Nephron progenitor cell (in vitro differentiated cells): ENCODE data around the gene KRTAP8-1.

Experiments
- DNase-seq: peaks from one replicate; pipeline ENCODE4 v3.0.0; 2021
- H3K27ac Mint-ChIP-seq: 2 replicates; pipeline ENCODE4 v1.8.0; 2021; ENCODE audit warnings: mild to moderate bottlenecking, moderate library complexity, mixed read lengths
- H3K27me3 Mint-ChIP-seq: 2 replicates; pipeline ENCODE4 v1.8.0; 2021; ENCODE audit warnings: mild to moderate bottlenecking, low read depth, mixed read lengths; ENCODE audit not compliant: poor library complexity
- H3K36me3 Mint-ChIP-seq: 2 replicates; pipeline ENCODE4 v1.8.0; 2021; ENCODE audit warnings: low read depth, mixed read lengths
- H3K4me1 Mint-ChIP-seq: 2 replicates; pipeline ENCODE4 v1.8.0; 2021; ENCODE audit warnings: mixed read lengths
- H3K4me3 Mint-ChIP-seq: 2 replicates; pipeline ENCODE4 v1.8.0; 2021; ENCODE audit warnings: mild to moderate bottlenecking, moderate library complexity, mixed read lengths
- H3K9me3 Mint-ChIP-seq: 2 replicates; pipeline ENCODE4 v1.8.0; 2021; ENCODE audit warnings: mild to moderate bottlenecking, moderate library complexity, mixed read lengths
- TF ChIP-seq, protein P1 (sequence below): fragments of 200-600 bp; sonication (generic); IDR thresholded peaks from 2 replicates; pipeline ENCODE4 v1.5.0; 2021; ENCODE audit warnings: antibody characterized with exemption

The KRTAP8-1 gene, protein sequence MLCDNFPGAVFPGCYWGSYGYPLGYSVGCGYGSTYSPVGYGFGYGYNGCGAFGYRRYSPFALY

DNA sequence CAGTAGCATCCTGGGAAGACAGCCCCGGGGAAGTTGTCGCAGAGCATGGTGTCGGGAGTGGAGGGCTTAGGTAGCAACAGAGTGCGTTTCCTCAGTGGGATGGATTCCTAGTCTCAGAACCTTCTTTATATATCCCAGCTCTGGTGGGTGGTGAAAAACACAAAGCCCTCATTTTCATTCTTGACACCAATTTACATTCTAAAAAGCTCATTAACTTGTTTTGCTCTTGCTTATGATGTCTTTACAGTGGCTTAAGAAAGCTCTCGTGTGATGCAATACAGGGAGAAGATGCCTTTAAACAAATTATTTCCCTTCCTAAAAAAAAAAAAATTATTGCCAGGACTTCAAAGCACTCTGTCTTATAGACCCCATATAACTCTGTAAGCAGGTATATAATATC lies at the start of gene KRTAP8-1:
TSS of gene KRTAP8-1 (minus strand) at position 101 of the 400 bp plus-strand sequence. CDS start at position 47, 54 bp downstream.
- H3K4me3 Mint-ChIP-seq: no peak within 1 kb of the TSS

DNA sequence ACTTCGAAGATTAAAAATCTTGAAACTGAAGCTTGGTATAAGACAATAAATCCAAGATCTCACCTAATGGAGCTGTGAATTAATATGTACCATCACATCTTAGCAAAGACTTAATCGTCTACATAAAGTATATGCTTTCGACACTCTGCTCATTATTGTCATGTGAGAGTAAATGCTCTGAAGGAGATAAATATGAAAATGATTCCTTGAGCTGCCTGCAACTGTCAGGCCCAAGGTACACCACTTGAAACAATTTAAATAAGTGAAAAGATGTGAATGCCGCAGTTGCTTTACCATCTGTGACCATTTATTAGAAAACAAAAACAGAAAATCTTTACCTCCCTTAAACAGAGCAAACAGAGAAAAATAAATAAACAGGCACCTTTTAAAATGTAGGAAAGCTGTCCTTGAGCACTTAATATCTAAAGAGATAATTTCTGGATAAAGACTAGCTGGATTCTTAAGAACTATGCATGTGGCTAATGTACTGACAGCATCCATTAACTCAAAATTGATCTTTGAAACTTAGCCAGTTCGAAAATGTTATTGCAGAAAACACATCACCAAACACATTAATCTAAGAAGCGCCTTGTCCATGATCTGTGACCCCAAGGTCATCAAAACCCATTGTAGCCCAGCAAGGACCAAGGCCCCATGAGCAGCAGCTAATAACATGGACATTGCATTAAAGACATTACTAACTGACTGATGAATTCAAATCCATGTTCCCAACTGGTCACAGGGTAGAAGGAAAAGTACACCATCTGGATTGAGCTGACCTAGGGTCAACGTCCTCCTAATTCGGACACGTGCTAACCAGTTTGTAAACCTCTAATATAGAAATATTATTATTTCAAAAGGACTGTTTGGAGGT lies 34.8 kb upstream of the KRTAP8-1 start:
- H3K4me3 Mint-ChIP-seq: no peak overlapping the region

More for the DNA sequence above, at the start of gene KRTAP8-1:
- no peak for DNase-seq
- H3K27me3 Mint-ChIP-seq: peaks cover 9% of the 10 kb centered on the region
- TF ChIP-seq, protein P1, sequence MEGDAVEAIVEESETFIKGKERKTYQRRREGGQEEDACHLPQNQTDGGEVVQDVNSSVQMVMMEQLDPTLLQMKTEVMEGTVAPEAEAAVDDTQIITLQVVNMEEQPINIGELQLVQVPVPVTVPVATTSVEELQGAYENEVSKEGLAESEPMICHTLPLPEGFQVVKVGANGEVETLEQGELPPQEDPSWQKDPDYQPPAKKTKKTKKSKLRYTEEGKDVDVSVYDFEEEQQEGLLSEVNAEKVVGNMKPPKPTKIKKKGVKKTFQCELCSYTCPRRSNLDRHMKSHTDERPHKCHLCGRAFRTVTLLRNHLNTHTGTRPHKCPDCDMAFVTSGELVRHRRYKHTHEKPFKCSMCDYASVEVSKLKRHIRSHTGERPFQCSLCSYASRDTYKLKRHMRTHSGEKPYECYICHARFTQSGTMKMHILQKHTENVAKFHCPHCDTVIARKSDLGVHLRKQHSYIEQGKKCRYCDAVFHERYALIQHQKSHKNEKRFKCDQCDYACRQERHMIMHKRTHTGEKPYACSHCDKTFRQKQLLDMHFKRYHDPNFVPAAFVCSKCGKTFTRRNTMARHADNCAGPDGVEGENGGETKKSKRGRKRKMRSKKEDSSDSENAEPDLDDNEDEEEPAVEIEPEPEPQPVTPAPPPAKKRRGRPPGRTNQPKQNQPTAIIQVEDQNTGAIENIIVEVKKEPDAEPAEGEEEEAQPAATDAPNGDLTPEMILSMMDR: no peak
- no peaks in the 10 kb centered on the region for H3K36me3 Mint-ChIP-seq
- H3K4me1 Mint-ChIP-seq: peaks cover 1% of the 10 kb centered on the region
- H3K9me3 Mint-ChIP-seq: no peaks in the 10 kb centered on the region
- H3K27ac Mint-ChIP-seq: no peak within 1 kb of the TSS

GRCh38 chr21:30842990-30843389 lies 29.9 kb upstream of the KRTAP8-1 start:
- peaks cover 4% of the 10 kb centered on the region for H3K27me3 Mint-ChIP-seq
- no peak overlapping the region for H3K27ac Mint-ChIP-seq
- no peaks in the 10 kb centered on the region for H3K36me3 Mint-ChIP-seq
- H3K9me3 Mint-ChIP-seq: peaks cover 15% of the 10 kb centered on the region
- no peak overlapping the region for H3K4me3 Mint-ChIP-seq
- TF ChIP-seq, protein P1: peak; percentile 8
- DNase-seq: no peak
- H3K4me1 Mint-ChIP-seq: peaks cover 10% of the 10 kb centered on the region

More for the DNA sequence above, 34.8 kb upstream of the KRTAP8-1 start:
- DNase-seq: no peak
- TF ChIP-seq, protein P1: no peak
- H3K27ac Mint-ChIP-seq: no peak overlapping the region
- peaks cover 9% of the 10 kb centered on the region for H3K27me3 Mint-ChIP-seq
- peaks cover 15% of the 10 kb centered on the region for H3K9me3 Mint-ChIP-seq
- peaks cover 6% of the 10 kb centered on the region for H3K4me1 Mint-ChIP-seq
- H3K36me3 Mint-ChIP-seq: no peaks in the 10 kb centered on the region

- Mint-ChIP-seq H3K4me3 (no peak overlapping the region), H3K27me3 (peaks cover 8% of the 10 kb centered on the region), H3K9me3 (peaks cover 20% of the 10 kb centered on the region), H3K36me3 (no peaks in the 10 kb centered on the region), H3K27ac (no peak overlapping the region), H3K4me1 (peaks cover 5% of the 10 kb centered on the region)
- TF ChIP-seq, protein P1: peak; percentile 59
- DNase-seq: peak; percentile 47
Observed at GRCh38 chr21:30839304-30839703, 26.2 kb upstream of the KRTAP8-1 start.

GRCh38 chr21:30838536-30838935 lies 25.5 kb upstream of the KRTAP8-1 start:
- TF ChIP-seq, protein P1: no peak
- no peak overlapping the region for H3K27ac Mint-ChIP-seq
- H3K27me3 Mint-ChIP-seq: peaks cover 11% of the 10 kb centered on the region
- DNase-seq: no peak
- no peaks in the 10 kb centered on the region for H3K36me3 Mint-ChIP-seq
- H3K9me3 Mint-ChIP-seq: peaks cover 20% of the 10 kb centered on the region
- H3K4me1 Mint-ChIP-seq: peaks cover 5% of the 10 kb centered on the region
- H3K4me3 Mint-ChIP-seq: no peak overlapping the region
